ENCODE results near the gene CIDEA. TPM values are rescaled to one million over a fixed set of nuclear protein-coding genes. Genes with fewer than 3 reads are reported as not detected.

The CIDEA gene
- total and polyA plus RNA-seq, 8 donors = 0.15 to 0.44 TPM; not detected in 6

DNA sequence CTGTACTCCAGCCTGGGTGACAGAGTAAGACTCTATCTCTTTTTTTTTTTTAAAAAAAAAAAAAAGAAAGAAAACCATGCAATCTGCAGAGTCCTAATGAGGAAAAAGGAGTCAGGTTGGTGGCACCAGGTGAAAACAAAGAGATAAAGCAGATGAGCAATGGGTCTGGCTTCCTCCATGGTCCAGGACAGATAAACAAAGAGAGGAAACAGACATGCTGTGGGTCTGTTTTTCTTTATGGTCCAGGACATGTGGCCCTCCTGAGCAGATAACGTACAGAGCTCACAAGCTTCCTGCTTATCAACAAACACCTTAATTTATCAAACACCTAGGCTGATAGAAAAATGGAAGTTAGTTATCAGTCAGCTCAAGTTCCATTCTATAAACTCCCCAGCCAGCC is 29.5 kb downstream of the CIDEA start:
- no peak for DNase-seq
- peaks cover 0 to 25% (median 18%) of the 10 kb centered on the region in 3 donors for H3K27me3 ChIP-seq
- no peaks in the 10 kb centered on the region for H3K9me3 ChIP-seq
- no peaks in the 10 kb centered on the region for H3K36me3 ChIP-seq
- H3K4me1 ChIP-seq = peaks cover 11 to 26% (median 21%) of the 10 kb centered on the region in 4 donors
- TF ChIP-seq EP300 (IDR thresholded peaks at IDR 0.05) (no peak), POLR2A (IDR thresholded peaks at IDR 0.05) (no peak), POLR2AphosphoS5 (IDR thresholded peaks at IDR 0.05) (no peak)
- TF ChIP-seq, protein P1, sequence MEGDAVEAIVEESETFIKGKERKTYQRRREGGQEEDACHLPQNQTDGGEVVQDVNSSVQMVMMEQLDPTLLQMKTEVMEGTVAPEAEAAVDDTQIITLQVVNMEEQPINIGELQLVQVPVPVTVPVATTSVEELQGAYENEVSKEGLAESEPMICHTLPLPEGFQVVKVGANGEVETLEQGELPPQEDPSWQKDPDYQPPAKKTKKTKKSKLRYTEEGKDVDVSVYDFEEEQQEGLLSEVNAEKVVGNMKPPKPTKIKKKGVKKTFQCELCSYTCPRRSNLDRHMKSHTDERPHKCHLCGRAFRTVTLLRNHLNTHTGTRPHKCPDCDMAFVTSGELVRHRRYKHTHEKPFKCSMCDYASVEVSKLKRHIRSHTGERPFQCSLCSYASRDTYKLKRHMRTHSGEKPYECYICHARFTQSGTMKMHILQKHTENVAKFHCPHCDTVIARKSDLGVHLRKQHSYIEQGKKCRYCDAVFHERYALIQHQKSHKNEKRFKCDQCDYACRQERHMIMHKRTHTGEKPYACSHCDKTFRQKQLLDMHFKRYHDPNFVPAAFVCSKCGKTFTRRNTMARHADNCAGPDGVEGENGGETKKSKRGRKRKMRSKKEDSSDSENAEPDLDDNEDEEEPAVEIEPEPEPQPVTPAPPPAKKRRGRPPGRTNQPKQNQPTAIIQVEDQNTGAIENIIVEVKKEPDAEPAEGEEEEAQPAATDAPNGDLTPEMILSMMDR (IDR thresholded peaks at IDR 0.05) = no peak
- H3K27ac ChIP-seq = no peak overlapping the region
- H3K4me3 ChIP-seq = no peak overlapping the region
- 22 to 57% (median 44%) methylated on average over 1 of the region's 1 CpG for WGBS, 5 donors
- intact Hi-C loops (cut with DNase I; ENCODE audit: low total_unique reads) = no loop called here

DNA sequence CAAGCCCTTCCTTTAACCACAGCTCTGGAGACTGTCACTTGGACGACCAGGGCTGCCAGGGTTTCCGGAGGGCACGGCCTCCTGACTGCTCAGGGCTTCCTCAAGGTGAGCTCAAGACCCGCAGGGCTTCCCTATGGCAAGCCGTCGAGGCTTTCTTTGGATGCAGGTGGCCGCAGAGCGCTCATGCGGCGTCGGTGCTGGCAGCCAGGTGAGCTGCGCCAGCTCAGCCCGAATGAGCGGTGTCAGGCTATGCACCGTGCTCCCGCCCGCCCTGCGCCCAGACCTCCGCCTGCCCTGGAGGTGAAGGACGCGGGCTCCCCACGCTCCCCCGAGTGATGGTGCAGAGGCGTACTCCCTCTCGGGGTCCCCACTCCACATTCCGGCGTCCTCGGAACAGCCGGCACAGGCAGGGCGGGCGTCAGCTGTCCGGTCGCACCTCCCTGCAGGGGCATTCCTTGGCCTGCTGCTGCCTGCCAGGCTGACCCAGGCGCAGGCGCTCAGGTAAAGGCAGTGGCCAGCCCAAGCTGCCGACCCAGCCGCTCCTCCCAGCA is 33.0 kb downstream of the CIDEA start:
- Histone ChIP-seq H3K9me3 (no peaks in the 10 kb centered on the region), H3K4me1 (peaks cover 14 to 23% (median 21%) of the 10 kb centered on the region in 4 donors), H3K27ac (peak overlapping the region in 4 of 5 donors; percentile 66 to 80 (median 74)), H3K27me3 (peaks cover 0 to 40% (median 22%) of the 10 kb centered on the region in 3 donors), H3K4me3 (peak overlapping the region; percentile 40 to 53 (median 48)), H3K36me3 (no peaks in the 10 kb centered on the region)
- intact Hi-C loops (cut with DNase I; ENCODE audit: low total_unique reads) = no loop called here
- TF ChIP-seq EP300 (IDR thresholded peaks at IDR 0.05) (no peak), POLR2AphosphoS5 (IDR thresholded peaks at IDR 0.05) (no peak), POLR2A (IDR thresholded peaks at IDR 0.05) (no peak)
- TF ChIP-seq, protein P1 (IDR thresholded peaks at IDR 0.05) = no peak
- WGBS, 5 donors = 13 to 29% (median 21%) methylated on average over 17 to 37 of the region's 37 CpGs
- DNase-seq = peak in 1 of 2 donors; percentile 65

DNA sequence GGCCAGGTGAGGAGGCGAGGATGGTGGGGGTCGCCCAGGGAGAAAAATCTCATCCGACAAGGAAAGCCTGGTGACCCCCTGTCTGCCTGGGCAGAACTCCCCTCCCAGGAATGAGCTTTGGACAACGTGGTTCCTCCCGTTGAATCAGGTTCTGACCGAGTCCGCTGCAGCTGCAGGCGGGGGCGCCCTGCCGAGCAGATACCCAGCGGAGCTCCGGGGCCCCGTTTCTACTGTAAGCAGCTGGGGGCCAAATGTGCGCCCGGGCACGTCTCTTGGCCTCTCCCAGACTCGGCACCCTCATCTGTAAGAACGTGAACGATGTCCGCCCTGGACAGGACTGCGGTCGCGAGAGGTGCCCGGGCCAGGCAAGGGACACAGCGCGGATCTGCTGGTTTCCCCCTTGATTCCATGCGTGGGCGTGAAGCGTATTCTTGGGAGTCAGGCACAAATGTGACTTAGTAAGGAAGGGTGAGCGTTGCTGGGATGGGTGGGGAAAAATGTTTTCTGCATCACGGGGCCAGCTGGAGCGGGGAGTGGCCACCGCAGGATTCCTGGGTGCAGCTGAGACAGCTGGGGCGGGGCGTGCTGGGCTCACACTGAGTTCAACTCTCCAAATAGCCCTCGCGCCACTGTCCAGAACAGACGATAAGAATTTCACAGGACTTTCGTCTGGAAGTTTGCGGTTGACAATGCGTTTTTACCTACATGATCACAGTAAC is 33.7 kb downstream of the CIDEA start:
- intact Hi-C loops (cut with DNase I; ENCODE audit: low total_unique reads) = no loop called here

DNA sequence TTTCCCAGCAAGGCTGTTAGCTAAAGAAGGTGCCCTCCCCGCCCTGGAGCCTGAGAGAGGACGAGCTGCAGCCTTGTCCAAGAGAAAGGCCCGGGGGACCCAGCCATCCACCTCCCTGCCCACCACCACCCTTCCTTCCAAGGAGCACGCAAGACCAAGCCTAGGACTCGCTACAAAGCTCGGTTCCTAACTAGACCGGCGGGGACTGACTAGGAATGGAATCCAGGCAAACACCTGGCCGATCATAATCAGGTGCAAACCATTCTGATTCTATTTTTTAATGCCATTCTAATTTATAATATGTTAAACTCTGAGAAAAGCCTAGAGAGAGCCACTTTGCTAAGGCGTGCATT is 34.2 kb downstream of the CIDEA start:
- no peak for DNase-seq
- Histone ChIP-seq H3K36me3 (no peaks in the 10 kb centered on the region), H3K4me3 (peak overlapping the region; percentile 40 to 53 (median 48)), H3K4me1 (peaks cover 14 to 23% (median 21%) of the 10 kb centered on the region in 4 donors), H3K9me3 (no peaks in the 10 kb centered on the region), H3K27ac (peak overlapping the region; percentile 5 to 80 (median 72)), H3K27me3 (peaks cover 0 to 40% (median 22%) of the 10 kb centered on the region in 3 donors)
- intact Hi-C loops (cut with DNase I; ENCODE audit: low total_unique reads) = no loop called here
- 8 to 17% (median 10%) methylated on average over 10 of the region's 10 CpGs for WGBS, 5 donors
- TF ChIP-seq POLR2AphosphoS5 (IDR thresholded peaks at IDR 0.05) = no peak
- TF ChIP-seq, protein P1 (IDR thresholded peaks at IDR 0.05) = no peak
- TF ChIP-seq POLR2A (IDR thresholded peaks at IDR 0.05) = no peak
- no peak for TF ChIP-seq EP300 (IDR thresholded peaks at IDR 0.05)

More for the DNA sequence above, 33.7 kb downstream of the CIDEA start:
- H3K27me3 ChIP-seq = peaks cover 0 to 40% (median 22%) of the 10 kb centered on the region in 3 donors
- H3K4me1 ChIP-seq = peaks cover 14 to 23% (median 21%) of the 10 kb centered on the region in 4 donors
- H3K27ac ChIP-seq = peak overlapping the region; percentile 15 to 80 (median 72)
- TF ChIP-seq, protein P1 (IDR thresholded peaks at IDR 0.05) = no peak
- TF ChIP-seq POLR2AphosphoS5 (IDR thresholded peaks at IDR 0.05) = peak; percentile 39 to 78 (median 76)
- TF ChIP-seq EP300 (IDR thresholded peaks at IDR 0.05) = peak; percentile 1
- DNase-seq = peak; percentile 73 to 91
- peak overlapping the region; percentile 40 to 53 (median 48) for H3K4me3 ChIP-seq
- H3K9me3 ChIP-seq = no peaks in the 10 kb centered on the region
- 1 to 9% (median 2%) methylated on average over 28 to 41 of the region's 41 CpGs for WGBS, 5 donors
- no peaks in the 10 kb centered on the region for H3K36me3 ChIP-seq

All from stomach (tissue), 9 donors.